Gastrocnemius medialis (tissue), 4 donors: ENCODE measurements around the gene ADM5.

Source experiments
- POLR2A ChIP-seq, 2 donors: fragments of 450-650 bp; IDR thresholded peaks; one replicate each; pipeline ENCODE4 v1.6.1; 2017; ENCODE audit warnings: antibody characterized with exemption in 2 of 2, mild to moderate bottlenecking in 2 of 2, moderate library complexity in 2 of 2
- TF ChIP-seq, protein P1 (sequence below), 5 experiments: fragments of 450-650 bp in 3 of 5; fragments of 200-600 bp in 2 of 5; sonication (generic) in 2 of 5; IDR thresholded peaks in 4 of 5; conservative IDR thresholded peaks in 1 of 5; 1 replicate in 4 of 5; 2 replicates in 1 of 5; pipeline ENCODE4 v1.5.1; 2016 to 2019; ENCODE audit warnings: antibody characterized with exemption in 5 of 5, mild to moderate bottlenecking in 3 of 5, moderate library complexity in 3 of 5

DNA sequence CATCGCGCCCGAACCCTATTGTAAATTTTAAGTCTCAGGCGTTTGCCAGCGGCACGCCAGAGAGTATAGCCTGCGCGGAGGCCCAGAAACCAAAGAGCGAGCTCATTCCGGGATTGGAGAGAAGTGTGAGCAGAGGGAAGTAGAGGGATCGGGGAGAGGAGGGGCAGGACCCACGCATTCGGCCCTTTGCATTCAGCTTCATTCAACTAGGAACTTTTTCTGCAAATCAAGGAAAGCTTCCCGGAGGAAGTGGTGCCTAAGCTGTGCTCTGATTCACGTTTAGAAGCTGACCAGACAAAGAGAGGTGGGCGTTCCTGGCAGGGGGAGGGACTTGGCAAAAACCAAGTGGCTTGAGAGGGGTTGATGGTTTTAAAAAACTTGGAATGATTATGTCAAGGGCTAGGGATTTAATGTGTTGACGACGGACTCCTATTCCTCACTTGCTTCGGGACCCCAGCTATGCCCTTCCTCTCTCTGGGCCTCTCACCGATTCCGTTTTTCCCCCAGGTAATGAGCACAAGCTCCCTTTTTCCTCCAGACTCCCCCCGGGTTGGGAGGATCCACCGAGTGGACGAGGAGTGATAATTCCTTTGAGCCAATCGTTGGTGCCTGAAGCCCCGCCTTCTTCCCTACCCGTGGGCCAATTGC lies 13.1 kb upstream of the ADM5 start:
- TF ChIP-seq, protein P1, sequence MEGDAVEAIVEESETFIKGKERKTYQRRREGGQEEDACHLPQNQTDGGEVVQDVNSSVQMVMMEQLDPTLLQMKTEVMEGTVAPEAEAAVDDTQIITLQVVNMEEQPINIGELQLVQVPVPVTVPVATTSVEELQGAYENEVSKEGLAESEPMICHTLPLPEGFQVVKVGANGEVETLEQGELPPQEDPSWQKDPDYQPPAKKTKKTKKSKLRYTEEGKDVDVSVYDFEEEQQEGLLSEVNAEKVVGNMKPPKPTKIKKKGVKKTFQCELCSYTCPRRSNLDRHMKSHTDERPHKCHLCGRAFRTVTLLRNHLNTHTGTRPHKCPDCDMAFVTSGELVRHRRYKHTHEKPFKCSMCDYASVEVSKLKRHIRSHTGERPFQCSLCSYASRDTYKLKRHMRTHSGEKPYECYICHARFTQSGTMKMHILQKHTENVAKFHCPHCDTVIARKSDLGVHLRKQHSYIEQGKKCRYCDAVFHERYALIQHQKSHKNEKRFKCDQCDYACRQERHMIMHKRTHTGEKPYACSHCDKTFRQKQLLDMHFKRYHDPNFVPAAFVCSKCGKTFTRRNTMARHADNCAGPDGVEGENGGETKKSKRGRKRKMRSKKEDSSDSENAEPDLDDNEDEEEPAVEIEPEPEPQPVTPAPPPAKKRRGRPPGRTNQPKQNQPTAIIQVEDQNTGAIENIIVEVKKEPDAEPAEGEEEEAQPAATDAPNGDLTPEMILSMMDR (IDR thresholded peaks at IDR 0.05 in 4 of 5, conservative IDR thresholded peaks at IDR 0.05 in 1 of 5), result no peak
- TF ChIP-seq POLR2A (IDR thresholded peaks at IDR 0.05), result peak; percentile 38 to 60
